ENCODE measurements around the gene ADAM19.

The ADAM19 gene

GRCh38 chr5:157471709-157472108 is 103.9 kb downstream of the ADAM19 start:
- H3K36me3 ChIP-seq (ENCODE audit: control insufficient read depth, insufficient read depth, low read length): no peaks in the 10 kb centered on the region
- no peak for DNase-seq (ENCODE audit: extremely low read depth, insufficient read length)
- no peak overlapping the region for H3K4me3 ChIP-seq (replicated peaks; ENCODE audit: low read depth, low read length)
- TF ChIP-seq CTCF (IDR thresholded peaks at IDR 0.05; ENCODE audit: insufficient read depth, low read length, poor library complexity, severe bottlenecking): peak; percentile 63
- no peaks in the 10 kb centered on the region for H3K27me3 ChIP-seq (replicated peaks; ENCODE audit: control insufficient read depth, insufficient read depth, low read length)

- Histone ChIP-seq H3K36me3 (ENCODE audit: control insufficient read depth, insufficient read depth, low read length) (no peaks in the 10 kb centered on the region), H3K4me3 (replicated peaks; ENCODE audit: low read depth, low read length) (no peak overlapping the region)
These were observed 104.9 kb downstream of the ADAM19 start for GRCh38 chr5:157470631-157471030.

GRCh38 chr5:157469687-157470086 is 105.9 kb downstream of the ADAM19 start:
- DNase-seq (ENCODE audit: extremely low read depth, insufficient read length): no peak
- Histone ChIP-seq H3K36me3 (ENCODE audit: control insufficient read depth, insufficient read depth, low read length) (no peaks in the 10 kb centered on the region), H3K27me3 (replicated peaks; ENCODE audit: control insufficient read depth, insufficient read depth, low read length) (no peaks in the 10 kb centered on the region), H3K4me3 (replicated peaks; ENCODE audit: low read depth, low read length) (no peak overlapping the region)
- no peak for TF ChIP-seq CTCF (IDR thresholded peaks at IDR 0.05; ENCODE audit: insufficient read depth, low read length, poor library complexity, severe bottlenecking)

More at GRCh38 chr5:157470631-157471030, 104.9 kb downstream of the ADAM19 start:
- H3K27me3 ChIP-seq (replicated peaks; ENCODE audit: control insufficient read depth, insufficient read depth, low read length): no peaks in the 10 kb centered on the region
- DNase-seq (ENCODE audit: extremely low read depth, insufficient read length): no peak
- no peak for TF ChIP-seq CTCF (IDR thresholded peaks at IDR 0.05; ENCODE audit: insufficient read depth, low read length, poor library complexity, severe bottlenecking)

- DNase-seq (ENCODE audit: extremely low read depth, insufficient read length): no peak
- no peaks in the 10 kb centered on the region for H3K27me3 ChIP-seq (replicated peaks; ENCODE audit: control insufficient read depth, insufficient read depth, low read length)
- no peaks in the 10 kb centered on the region for H3K36me3 ChIP-seq (ENCODE audit: control insufficient read depth, insufficient read depth, low read length)
- no peak overlapping the region for H3K4me3 ChIP-seq (replicated peaks; ENCODE audit: low read depth, low read length)
- TF ChIP-seq CTCF (IDR thresholded peaks at IDR 0.05; ENCODE audit: insufficient read depth, low read length, poor library complexity, severe bottlenecking): peak; percentile 30
These were observed 106.5 kb downstream of the ADAM19 start for GRCh38 chr5:157469073-157469472.

- no peaks in the 10 kb centered on the region for H3K27me3 ChIP-seq (replicated peaks; ENCODE audit: control insufficient read depth, insufficient read depth, low read length)
- no peak overlapping the region for H3K4me3 ChIP-seq (replicated peaks; ENCODE audit: low read depth, low read length)
- no peak for DNase-seq (ENCODE audit: extremely low read depth, insufficient read length)
- TF ChIP-seq CTCF (IDR thresholded peaks at IDR 0.05; ENCODE audit: insufficient read depth, low read length, poor library complexity, severe bottlenecking): no peak
- no peaks in the 10 kb centered on the region for H3K36me3 ChIP-seq (ENCODE audit: control insufficient read depth, insufficient read depth, low read length)
These were observed 107.1 kb downstream of the ADAM19 start for GRCh38 chr5:157468293-157468965.
